GM18907 (cell line): ENCODE data around the gene UBAC2.
"Not testable (repeated sequence)": the region's sequence is repeated elsewhere in the genome, so short reads cannot be mapped to it uniquely, and the experiment has no call there.

Experiments used
- ATAC-seq: cut with Tn5 transposase; IDR thresholded peaks from one replicate; pipeline ENCODE4 v1.9.1; 2021; ENCODE audit warnings: mild to moderate bottlenecking, moderate library complexity; ENCODE audit not compliant: unreplicated experiment

Gene UBAC2

GRCh38 chr13:99211421-99212035 lies 10.9 kb downstream of the UBAC2 start:
- no peak for ATAC-seq

GRCh38 chr13:99214232-99214631 lies 13.6 kb downstream of the UBAC2 start:
- peak; percentile 65 for ATAC-seq

GRCh38 chr13:99214731-99215130 lies 14.1 kb downstream of the UBAC2 start:
- ATAC-seq: no peak

- ATAC-seq: no peak
These were observed 14.7 kb downstream of the UBAC2 start for GRCh38 chr13:99215184-99215830.

GRCh38 chr13:99217461-99218110 lies 16.9 kb downstream of the UBAC2 start:
- ATAC-seq: no peak

GRCh38 chr13:99218126-99218525 lies 17.5 kb downstream of the UBAC2 start:
- ATAC-seq: no peak

GRCh38 chr13:99218545-99218944 lies 17.9 kb downstream of the UBAC2 start:
- no peak for ATAC-seq

- ATAC-seq: peak; percentile 58
These were observed 18.3 kb downstream of the UBAC2 start for GRCh38 chr13:99218969-99219368.

- no peak for ATAC-seq
These were observed 19.7 kb downstream of the UBAC2 start for GRCh38 chr13:99220199-99220935.

- no peak for ATAC-seq
These were observed 21.0 kb downstream of the UBAC2 start for GRCh38 chr13:99221567-99222239.

GRCh38 chr13:99223587-99223986 lies 22.9 kb downstream of the UBAC2 start:
- no peak for ATAC-seq

- no peak for ATAC-seq
These were observed 23.4 kb downstream of the UBAC2 start for GRCh38 chr13:99224021-99224420.

- ATAC-seq: no peak
These were observed 24.4 kb downstream of the UBAC2 start for GRCh38 chr13:99225078-99225477.

GRCh38 chr13:99226513-99226912 lies 25.9 kb downstream of the UBAC2 start:
- no peak for ATAC-seq

GRCh38 chr13:99227331-99227900 lies 26.8 kb downstream of the UBAC2 start:
- ATAC-seq: no peak

- no peak for ATAC-seq
These were observed 27.4 kb downstream of the UBAC2 start for GRCh38 chr13:99227909-99228688.

GRCh38 chr13:99228737-99229691 lies 28.4 kb downstream of the UBAC2 start:
- ATAC-seq: peak; percentile 94

GRCh38 chr13:99230588-99230987 lies 29.9 kb downstream of the UBAC2 start:
- not testable (repeated sequence) for ATAC-seq

GRCh38 chr13:99230991-99231390 lies 30.3 kb downstream of the UBAC2 start:
- ATAC-seq: no peak
